ENCODE results near the gene COCH. TPM values are rescaled to one million over a fixed set of nuclear protein-coding genes. Genes with fewer than 3 reads are reported as not detected.
"Not testable (repeated sequence)": the region's sequence is repeated elsewhere in the genome, so short reads cannot be mapped to it uniquely, and the experiment has no call there.

COCH gene
- total RNA-seq, 5 donors from 2014 or later (not counting 1 experiment from before 2014, with no cell fraction given): 0.76 to 1.4 (median 0.77) TPM

DNA sequence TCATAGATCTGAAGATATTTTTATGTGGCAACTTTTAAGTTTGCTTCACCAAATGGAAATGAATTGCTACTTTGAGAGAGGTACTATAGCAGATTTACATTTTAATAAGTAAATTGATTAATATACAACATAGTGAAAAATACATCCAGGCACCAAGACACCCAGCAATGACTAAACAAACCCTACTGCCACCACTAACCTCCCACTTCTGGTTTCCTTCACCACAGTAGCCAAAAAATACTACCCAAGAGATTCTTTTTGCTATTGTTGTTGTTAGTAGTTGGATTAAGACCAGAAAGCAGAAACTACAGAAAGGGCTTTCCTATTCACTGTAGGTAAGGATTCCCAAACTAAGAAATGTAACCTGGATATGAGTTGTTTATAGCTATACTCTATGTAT lies 54.1 kb downstream of the COCH start:
- ChIA-PET POLR2A (no interaction called here), CTCF (no interaction called here)
- H3K27ac Mint-ChIP-seq: no peak overlapping the region
- no peaks in the 10 kb centered on the region for H3K9me3 ChIP-seq
- H3K27ac ChIP-seq (ENCODE audit: low read length): no peak overlapping the region
- H3K27me3 ChIP-seq (replicated peaks in 1 of 2; ENCODE audit: control insufficient read depth in 2 of 2, extremely low read depth in 1 of 2, insufficient read depth in 2 of 2, low read length in 1 of 2): no peaks in the 10 kb centered on the region
- DNase-seq (no peak), ATAC-seq (replicated peaks in 1 of 4) (no peak)
- peaks cover 0 to 8% of the 10 kb centered on the region in 2 donors for H3K36me3 ChIP-seq (ENCODE audit: control insufficient read depth in 2 of 2, extremely low read depth in 1 of 2, insufficient read depth in 1 of 2, low read length in 1 of 2)
- H3K9me3 Mint-ChIP-seq: no peaks in the 10 kb centered on the region
- H3K27me3 Mint-ChIP-seq: no peaks in the 10 kb centered on the region
- H3K4me3 ChIP-seq (ENCODE audit: control insufficient read depth in 1 of 2, extremely low read depth in 1 of 2, low read length in 1 of 2): no peak overlapping the region
- no peaks in the 10 kb centered on the region for H3K4me1 ChIP-seq (ENCODE audit: control insufficient read depth in 1 of 2, extremely low read depth in 1 of 2, insufficient read depth in 2 of 2, low read length in 2 of 2)
- H3K36me3 Mint-ChIP-seq: peaks cover 10% of the 10 kb centered on the region
- peaks cover 0 to 2% (median 0%) of the 10 kb centered on the region in 3 donors for H3K4me1 Mint-ChIP-seq
- no peak overlapping the region for H3K4me3 Mint-ChIP-seq

- H3K4me1 Mint-ChIP-seq; H3K27ac ChIP-seq (ENCODE audit: low read length); H3K27ac Mint-ChIP-seq; H3K27me3 Mint-ChIP-seq; H3K27me3 ChIP-seq (replicated peaks in 1 of 2; ENCODE audit: control insufficient read depth in 2 of 2, extremely low read depth in 1 of 2, insufficient read depth in 2 of 2, low read length in 1 of 2); H3K4me3 Mint-ChIP-seq; H3K36me3 ChIP-seq (ENCODE audit: control insufficient read depth in 2 of 2, extremely low read depth in 1 of 2, insufficient read depth in 1 of 2, low read length in 1 of 2); H3K4me1 ChIP-seq (ENCODE audit: control insufficient read depth in 1 of 2, extremely low read depth in 1 of 2, insufficient read depth in 2 of 2, low read length in 2 of 2); CTCF ChIA-PET; H3K9me3 ChIP-seq; ATAC-seq (replicated peaks in 1 of 4); H3K9me3 Mint-ChIP-seq; H3K4me3 ChIP-seq (ENCODE audit: control insufficient read depth in 1 of 2, extremely low read depth in 1 of 2, low read length in 1 of 2); DNase-seq: not testable (repeated sequence)
- no CpG with 5 or more reads among the region's 13 CpGs for WGBS (ENCODE audit: insufficient coverage)
- POLR2A ChIA-PET: interaction anchor here in 1 of 2 donors (0.7 kb wide), 1 partner anchor 360 kb away, joined by 3 read pairs; no protein-coding TSS in a partner anchor
- peaks cover 30% of the 10 kb centered on the region for H3K36me3 Mint-ChIP-seq
Observed at GRCh38 chr14:30933937-30934336, 59.6 kb downstream of the COCH start.

DNA sequence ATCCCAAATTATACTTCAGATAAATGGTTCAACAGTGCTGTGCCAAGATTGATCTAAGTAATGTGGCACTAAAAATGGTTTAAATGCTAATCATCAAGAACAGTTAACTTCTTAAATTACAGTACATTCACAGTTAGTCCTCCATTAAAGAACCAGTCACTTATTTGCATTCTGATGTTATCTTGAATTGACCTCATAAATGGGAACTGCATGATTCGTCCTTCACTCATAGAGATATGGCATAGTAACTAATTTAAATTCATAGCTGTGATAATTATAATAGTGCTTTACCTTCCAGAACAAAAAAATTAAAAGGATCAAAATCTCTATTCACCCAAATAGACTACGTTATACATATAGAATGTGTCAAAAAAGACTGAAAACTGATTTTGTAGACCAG lies 61.1 kb downstream of the COCH start:
- no peaks in the 10 kb centered on the region for H3K27me3 Mint-ChIP-seq
- ATAC-seq (replicated peaks in 1 of 4) (no peak), DNase-seq (no peak)
- Histone ChIP-seq H3K4me3 (ENCODE audit: control insufficient read depth in 1 of 2, extremely low read depth in 1 of 2, low read length in 1 of 2) (no peak overlapping the region), H3K9me3 (no peaks in the 10 kb centered on the region), H3K27me3 (replicated peaks in 1 of 2; ENCODE audit: control insufficient read depth in 2 of 2, extremely low read depth in 1 of 2, insufficient read depth in 2 of 2, low read length in 1 of 2) (no peaks in the 10 kb centered on the region), H3K36me3 (ENCODE audit: control insufficient read depth in 2 of 2, extremely low read depth in 1 of 2, insufficient read depth in 1 of 2, low read length in 1 of 2) (peaks cover 3 to 15% of the 10 kb centered on the region in 2 donors), H3K27ac (ENCODE audit: low read length) (no peak overlapping the region), H3K4me1 (ENCODE audit: control insufficient read depth in 1 of 2, extremely low read depth in 1 of 2, insufficient read depth in 2 of 2, low read length in 2 of 2) (no peaks in the 10 kb centered on the region)
- WGBS (ENCODE audit: insufficient coverage): no CpG with 5 or more reads among the region's 2 CpGs
- CTCF ChIA-PET: no interaction called here
- H3K36me3 Mint-ChIP-seq: peaks cover 36% of the 10 kb centered on the region
- no peak overlapping the region for H3K4me3 Mint-ChIP-seq
- H3K9me3 Mint-ChIP-seq: no peaks in the 10 kb centered on the region
- H3K27ac Mint-ChIP-seq: no peak overlapping the region
- POLR2A ChIA-PET: no interaction called here
- H3K4me1 Mint-ChIP-seq: no peaks in the 10 kb centered on the region

DNA sequence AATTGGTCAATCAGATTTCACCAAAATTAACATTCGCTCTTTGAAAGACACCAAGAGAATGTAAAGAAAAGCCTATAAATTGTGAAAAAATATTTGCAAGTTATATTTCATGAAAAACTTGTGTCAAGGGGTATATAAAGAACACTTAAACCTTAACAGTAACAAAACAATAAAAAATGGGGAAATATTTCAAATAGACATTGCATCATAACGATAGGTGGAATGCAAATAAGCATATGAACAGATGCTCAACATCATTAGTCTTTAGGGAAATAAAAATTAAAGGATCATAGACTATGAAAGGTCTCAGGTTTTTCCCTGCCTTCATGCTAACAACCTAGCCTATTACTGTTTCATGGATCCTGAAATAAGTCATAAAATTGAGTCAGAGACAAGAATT lies 64.3 kb downstream of the COCH start:
- Histone ChIP-seq H3K9me3 (no peaks in the 10 kb centered on the region), H3K4me3 (ENCODE audit: control insufficient read depth in 1 of 2, extremely low read depth in 1 of 2, low read length in 1 of 2) (no peak overlapping the region), H3K27me3 (replicated peaks in 1 of 2; ENCODE audit: control insufficient read depth in 2 of 2, extremely low read depth in 1 of 2, insufficient read depth in 2 of 2, low read length in 1 of 2) (no peaks in the 10 kb centered on the region), H3K4me1 (ENCODE audit: control insufficient read depth in 1 of 2, extremely low read depth in 1 of 2, insufficient read depth in 2 of 2, low read length in 2 of 2) (no peaks in the 10 kb centered on the region), H3K27ac (ENCODE audit: low read length) (no peak overlapping the region), H3K36me3 (ENCODE audit: control insufficient read depth in 2 of 2, extremely low read depth in 1 of 2, insufficient read depth in 1 of 2, low read length in 1 of 2) (peaks cover 4 to 24% of the 10 kb centered on the region in 2 donors)
- DNase-seq: no peak
- Mint-ChIP-seq H3K4me3 (no peak overlapping the region), H3K4me1 (peaks cover 0 to 4% (median 0%) of the 10 kb centered on the region in 3 donors), H3K27ac (no peak overlapping the region), H3K36me3 (peaks cover 55% of the 10 kb centered on the region), H3K27me3 (no peaks in the 10 kb centered on the region), H3K9me3 (no peaks in the 10 kb centered on the region)
- CTCF ChIA-PET: no interaction called here
- no peak for ATAC-seq (replicated peaks in 1 of 4)
- POLR2A ChIA-PET: interaction anchor here in 1 of 2 donors (0.6 kb wide), 1 partner anchor 981 kb away, joined by 3 read pairs; no protein-coding TSS in a partner anchor
- no CpG with 5 or more reads among the region's 2 CpGs for WGBS (ENCODE audit: insufficient coverage)

Other genes starting within 250 kb of the COCH start
- 10 to 100 TPM; 12.7 to 16.5 (median 14.7) TPM for gene AP4S1, start 151.1 kb downstream of the COCH start, total RNA-seq
- gene STRN3, start 151.8 kb downstream of the COCH start, total RNA-seq: 10 to 100 TPM; 18.4 to 31.4 (median 21.5) TPM